HG02571 (cell line): ENCODE measurements around the gene PDGFA.

Experiments used
- ATAC-seq: cut with Tn5 transposase; IDR thresholded peaks from one replicate; pipeline ENCODE4 v1.9.1; 2021; ENCODE audit warnings: mild to moderate bottlenecking, moderate library complexity; ENCODE audit not compliant: unreplicated experiment

Gene PDGFA

GRCh38 chr7:463362-463781 is 56.3 kb downstream of the PDGFA start:
- ATAC-seq = no peak

GRCh38 chr7:462173-463103 is 57.2 kb downstream of the PDGFA start:
- ATAC-seq = no peak

GRCh38 chr7:461453-462172 is 58.0 kb downstream of the PDGFA start:
- no peak for ATAC-seq

GRCh38 chr7:461117-461452 is 58.6 kb downstream of the PDGFA start:
- no peak for ATAC-seq

GRCh38 chr7:460374-461116 is 59.1 kb downstream of the PDGFA start:
- ATAC-seq = no peak

- ATAC-seq = no peak
Measured at GRCh38 chr7:459584-460373, 59.9 kb downstream of the PDGFA start.

GRCh38 chr7:458511-459245 is 61.0 kb downstream of the PDGFA start:
- ATAC-seq = no peak

GRCh38 chr7:457814-458510 is 61.7 kb downstream of the PDGFA start:
- no peak for ATAC-seq

- ATAC-seq = no peak
Measured at GRCh38 chr7:455110-455928, 64.3 kb downstream of the PDGFA start.

GRCh38 chr7:454356-455109 is 65.1 kb downstream of the PDGFA start:
- ATAC-seq = no peak

- no peak for ATAC-seq
Measured at GRCh38 chr7:453597-454306, 65.9 kb downstream of the PDGFA start.

GRCh38 chr7:452791-453455 is 66.7 kb downstream of the PDGFA start:
- ATAC-seq = no peak

GRCh38 chr7:452226-452751 is 67.4 kb downstream of the PDGFA start:
- ATAC-seq = no peak

- ATAC-seq = no peak
Measured at GRCh38 chr7:451255-452225, 68.1 kb downstream of the PDGFA start.

- no peak for ATAC-seq
Measured at GRCh38 chr7:450741-451140, 68.9 kb downstream of the PDGFA start.
